ENCODE results near the gene PPM1A.
"Not testable (repeated sequence)": the region's sequence is repeated elsewhere in the genome, so short reads cannot be mapped to it uniquely, and the experiment has no call there.

PPM1A gene

DNA sequence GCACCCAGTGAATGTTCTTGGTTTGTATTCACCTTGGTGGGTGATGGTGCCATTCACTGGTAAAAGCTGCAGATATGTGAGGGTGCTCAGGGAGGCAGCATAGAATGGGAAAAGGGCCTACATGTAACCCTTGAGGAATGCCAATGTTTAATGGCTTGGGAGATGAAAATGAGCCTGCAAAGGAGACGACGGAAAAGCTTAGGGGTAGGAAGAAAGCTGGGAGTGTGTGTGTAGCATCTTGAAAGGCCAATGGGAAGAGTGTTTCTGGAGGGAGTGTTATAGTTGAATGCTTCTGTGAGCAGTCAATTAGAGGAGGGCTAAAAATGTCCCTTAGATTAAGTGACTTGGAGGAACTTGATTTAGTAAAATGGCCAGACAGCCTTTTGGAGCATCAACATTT is 24.9 kb downstream of the PPM1A start:
- DNase-seq, result no peak

- DNase-seq, result no peak
Measured at GRCh38 chr14:60274448-60274847, 25.4 kb downstream of the PPM1A start.

DNA sequence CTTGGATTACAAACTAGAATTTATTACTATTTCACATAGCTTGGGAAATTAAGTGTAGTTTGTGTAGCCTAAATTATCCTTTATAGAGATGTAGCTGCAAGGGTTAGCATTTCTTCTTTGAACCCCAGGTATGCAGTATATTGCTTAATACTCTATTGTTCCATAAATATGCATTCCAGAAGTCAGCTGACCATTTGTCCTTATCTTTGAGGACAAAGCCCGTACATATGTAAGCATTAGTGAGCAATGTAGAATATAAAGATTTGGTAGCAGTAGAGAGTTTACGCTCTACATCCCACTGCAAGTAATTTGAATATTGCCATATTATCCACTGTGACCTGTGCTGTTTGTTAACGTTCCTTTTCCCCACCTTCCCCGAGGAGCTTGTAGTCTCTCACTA is 26.9 kb downstream of the PPM1A start:
- no peak for DNase-seq

DNA sequence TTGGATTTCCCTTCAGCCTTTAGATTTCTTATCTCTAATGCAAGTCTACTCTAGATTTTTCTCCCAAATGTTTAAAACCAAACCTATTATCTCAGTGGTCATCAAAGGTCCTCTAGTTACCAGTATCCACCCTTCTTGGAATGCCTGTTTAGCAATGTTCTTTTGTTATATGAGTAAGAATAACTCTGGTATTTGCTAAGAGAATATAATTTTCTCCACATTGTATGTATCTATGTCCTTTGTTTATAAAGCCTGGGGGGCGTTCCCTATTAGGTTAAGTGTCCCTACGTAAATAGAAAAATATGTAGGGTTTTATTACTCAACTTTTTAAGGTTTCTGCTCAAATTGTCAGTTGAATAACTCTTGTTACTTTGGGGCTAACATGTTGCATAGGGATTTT is 27.3 kb downstream of the PPM1A start:
- no peak for DNase-seq

- DNase-seq, result no peak
Measured at GRCh38 chr14:60277605-60278190, 28.7 kb downstream of the PPM1A start.

DNA sequence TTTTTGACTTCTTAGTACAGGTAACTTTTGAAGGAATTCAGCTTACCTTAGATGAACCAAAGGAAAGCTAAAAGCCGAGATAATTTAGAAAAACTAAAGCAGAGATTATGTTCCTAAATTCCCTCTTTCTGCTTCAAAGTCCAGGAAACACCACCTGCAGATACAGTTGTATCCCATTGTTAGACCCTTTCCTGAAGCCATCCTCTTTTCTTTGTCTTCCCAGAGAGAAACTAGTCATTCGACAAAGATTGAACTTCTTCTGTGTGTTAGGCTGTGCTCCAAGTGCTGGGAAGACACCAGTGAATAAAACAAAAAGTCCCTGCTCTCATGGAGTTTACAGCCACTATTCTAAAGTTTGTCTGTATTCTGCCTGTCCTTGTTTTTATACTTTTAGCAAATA is 29.3 kb downstream of the PPM1A start:
- DNase-seq, result no peak

DNA sequence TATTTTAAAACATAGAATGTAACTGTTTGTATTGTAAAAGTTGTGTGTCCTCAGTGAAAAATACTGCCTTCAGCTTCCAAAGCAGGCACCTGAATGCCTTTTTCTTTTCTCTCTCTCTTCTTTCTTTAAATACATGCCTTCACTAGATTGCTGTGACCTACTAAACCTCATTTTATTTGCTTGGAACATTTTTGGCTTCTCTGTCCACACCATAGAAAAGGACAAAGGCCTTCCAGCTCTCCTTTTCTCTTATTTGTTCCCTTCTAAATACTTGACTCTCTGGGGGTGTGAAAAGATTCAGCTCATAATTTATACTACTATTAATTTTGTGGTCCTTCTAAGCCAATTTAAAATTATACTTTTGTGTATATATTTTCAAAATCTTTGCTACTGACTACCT is 38.4 kb downstream of the PPM1A start:
- no peak for DNase-seq

DNA sequence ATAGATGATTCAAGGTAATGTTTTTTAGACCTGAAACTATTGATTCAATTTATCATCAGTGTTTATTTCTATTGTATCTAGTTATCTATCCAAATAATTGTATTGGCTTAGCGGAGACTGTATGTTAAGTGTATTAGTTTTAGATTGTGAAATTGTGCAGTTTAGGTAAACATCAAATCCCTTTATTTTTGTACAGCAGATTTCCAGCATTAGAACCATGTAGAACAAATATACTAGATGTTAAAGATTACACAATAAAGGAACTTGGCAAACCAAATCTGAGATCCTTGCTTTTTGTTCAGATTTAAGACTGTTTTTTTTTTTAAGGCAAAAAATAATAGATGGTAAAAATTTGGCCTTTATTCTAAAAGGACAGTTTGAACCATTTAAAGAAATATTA is 39.3 kb downstream of the PPM1A start:
- no peak for DNase-seq

GRCh38 chr14:60294411-60295069 is 45.5 kb downstream of the PPM1A start:
- DNase-seq, result no peak

GRCh38 chr14:60300019-60300418 is 51.0 kb downstream of the PPM1A start:
- no peak for DNase-seq

GRCh38 chr14:60301685-60302084 is 52.7 kb downstream of the PPM1A start:
- DNase-seq, result no peak

DNA sequence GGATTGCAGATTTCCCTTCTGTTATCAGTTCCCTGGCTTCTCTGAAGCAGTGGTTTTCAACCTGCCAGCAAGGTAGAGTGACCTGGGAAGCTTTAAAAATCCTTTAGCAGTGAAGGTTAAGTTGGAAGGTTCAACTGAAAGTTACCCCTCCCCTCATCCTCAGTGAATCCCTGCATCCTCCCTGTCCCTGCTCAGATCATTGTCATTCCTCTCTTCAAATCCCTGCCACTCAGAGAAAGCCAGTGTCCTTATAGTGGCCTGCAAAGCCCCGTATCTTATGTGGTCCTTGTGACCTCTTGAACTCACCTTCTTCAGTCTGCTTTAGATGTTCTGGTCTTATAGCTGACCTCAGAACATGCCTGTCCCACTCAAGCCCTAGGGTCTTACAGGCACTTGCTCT is 53.6 kb downstream of the PPM1A start:
- DNase-seq, result no peak

DNA sequence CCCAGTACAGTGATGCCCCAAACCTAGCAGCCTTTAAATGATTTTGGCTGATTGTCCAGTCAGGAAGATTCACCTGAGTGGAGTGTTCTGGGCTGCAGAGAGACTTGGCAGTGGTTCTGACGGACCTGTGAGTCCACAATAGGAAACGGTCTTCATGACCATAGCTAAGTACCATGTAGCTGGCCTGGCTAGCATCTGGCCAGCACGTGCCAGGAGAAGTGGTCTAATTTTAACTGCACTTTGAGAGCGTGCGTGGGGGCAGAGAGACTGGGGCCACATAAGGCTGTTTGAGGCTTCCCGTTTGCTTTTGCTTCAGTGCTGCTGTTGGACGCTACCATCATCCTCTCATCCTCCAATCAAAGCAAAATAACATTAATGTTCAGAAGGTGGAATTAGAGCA is 54.7 kb downstream of the PPM1A start:
- DNase-seq, result no peak

- DNase-seq, result no peak
Measured at GRCh38 chr14:60304509-60304908, 55.5 kb downstream of the PPM1A start.

GRCh38 chr14:60309867-60310552 is 61.0 kb downstream of the PPM1A start:
- DNase-seq, result no peak

DNA sequence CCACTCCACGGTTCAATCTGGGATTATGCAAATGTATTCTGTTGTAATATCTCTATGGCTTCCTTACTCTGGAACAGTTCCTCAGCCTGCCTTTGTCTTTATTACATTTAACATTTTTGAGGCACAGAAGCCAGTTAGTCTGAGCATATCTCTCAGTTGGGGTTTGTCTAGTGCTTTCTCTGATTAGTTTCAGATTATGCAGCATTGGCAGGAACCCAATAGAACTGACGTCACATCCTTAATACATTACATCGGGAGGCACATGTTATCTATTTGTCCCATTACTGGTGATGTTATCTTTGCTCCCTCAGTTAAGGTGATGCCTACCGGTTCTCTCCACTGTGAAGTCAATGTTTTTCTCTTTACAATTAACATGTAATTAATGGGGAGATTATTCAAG is 62.4 kb downstream of the PPM1A start:
- no peak for DNase-seq

GRCh38 chr14:60313093-60313492 is 64.1 kb downstream of the PPM1A start:
- DNase-seq, result no peak

GRCh38 chr14:60315196-60315990 is 66.4 kb downstream of the PPM1A start:
- DNase-seq, result no peak

- no peak for DNase-seq
Measured at GRCh38 chr14:60317609-60318008, 68.6 kb downstream of the PPM1A start.

- DNase-seq, result not testable (repeated sequence)
Measured at GRCh38 chr14:60320860-60321259, 71.8 kb downstream of the PPM1A start.

- no peak for DNase-seq
Measured at GRCh38 chr14:60323199-60323896, 74.3 kb downstream of the PPM1A start.

- DNase-seq, result no peak
Measured at GRCh38 chr14:60324837-60325236, 75.8 kb downstream of the PPM1A start.

DNA sequence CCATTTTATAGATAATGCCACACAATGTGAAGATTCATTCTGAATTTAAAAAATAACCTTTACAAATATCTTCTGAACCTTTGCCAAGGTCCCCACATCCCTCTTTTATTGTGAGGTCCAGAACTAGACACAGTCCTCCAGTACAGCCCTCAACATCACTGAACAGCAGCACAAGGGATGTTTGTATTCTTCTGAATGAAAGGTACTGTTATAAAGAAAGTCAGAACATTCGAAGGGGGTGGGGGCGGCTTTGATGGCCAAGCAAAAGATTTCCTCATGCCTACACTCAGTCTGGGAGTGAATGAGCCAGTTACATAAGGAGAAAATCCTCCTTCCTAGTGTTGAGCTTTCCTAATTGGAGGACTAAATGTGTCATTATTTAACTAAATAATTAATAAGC is 77.3 kb downstream of the PPM1A start:
- DNase-seq, result no peak

All from NCI-H524 treated with DMSO at 0.1 percent for 48 hours (cell line).